HTERT RPE-1 (cell line): ENCODE measurements around the gene TAPBPL.
"Not testable (repeated sequence)": the region's sequence is repeated elsewhere in the genome, so short reads cannot be mapped to it uniquely, and the experiment has no call there.

Experiments
- in situ Hi-C: fragments of 300-500 bp; cut with MboI; formaldehyde crosslinking; loops from 4 replicates; pipeline ENCODE4 v1.14.3; 2020; ENCODE audit warnings: low sequenced_read_pairs

The TAPBPL gene

DNA sequence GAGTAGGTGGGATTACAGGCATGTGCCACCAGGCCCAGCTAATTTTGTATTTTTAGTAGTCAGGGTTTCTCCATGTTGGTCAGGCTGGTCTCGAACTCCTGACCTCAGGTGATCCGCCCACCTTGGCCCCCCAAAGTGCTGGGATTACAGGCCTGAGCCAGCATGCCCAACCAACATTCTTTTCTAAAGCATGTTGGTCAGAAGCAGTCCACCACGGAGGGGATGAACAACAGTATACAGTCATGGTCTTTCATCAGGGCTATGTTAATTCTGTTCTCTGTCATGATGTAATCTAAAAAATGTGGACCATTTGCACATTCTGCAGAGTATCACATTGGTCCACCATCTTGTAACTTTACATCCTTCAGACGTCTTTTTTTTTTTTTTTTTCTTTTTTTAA is 37.6 kb downstream of the TAPBPL start:
- in situ Hi-C loops = no loop called here

DNA sequence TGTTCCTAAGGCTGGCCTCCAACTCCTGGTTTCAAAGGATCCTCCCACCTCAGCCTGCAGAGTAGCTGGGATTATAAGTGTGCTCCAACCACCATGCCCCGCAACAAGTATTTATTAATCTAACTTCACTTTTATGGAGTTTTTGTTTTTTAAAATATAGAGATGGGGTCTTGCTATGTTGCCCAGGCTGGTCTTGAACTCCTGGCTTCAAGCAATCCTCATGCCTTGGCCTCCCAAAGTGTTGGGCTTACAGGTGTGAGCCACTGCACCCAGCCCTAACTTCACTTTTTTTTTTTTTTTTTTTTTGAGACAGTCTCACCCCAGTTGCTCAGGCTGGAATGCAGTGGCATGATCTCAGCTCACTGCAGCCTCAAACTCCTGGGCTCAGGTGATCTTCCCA is 38.8 kb downstream of the TAPBPL start:
- in situ Hi-C loops = not testable (repeated sequence)

DNA sequence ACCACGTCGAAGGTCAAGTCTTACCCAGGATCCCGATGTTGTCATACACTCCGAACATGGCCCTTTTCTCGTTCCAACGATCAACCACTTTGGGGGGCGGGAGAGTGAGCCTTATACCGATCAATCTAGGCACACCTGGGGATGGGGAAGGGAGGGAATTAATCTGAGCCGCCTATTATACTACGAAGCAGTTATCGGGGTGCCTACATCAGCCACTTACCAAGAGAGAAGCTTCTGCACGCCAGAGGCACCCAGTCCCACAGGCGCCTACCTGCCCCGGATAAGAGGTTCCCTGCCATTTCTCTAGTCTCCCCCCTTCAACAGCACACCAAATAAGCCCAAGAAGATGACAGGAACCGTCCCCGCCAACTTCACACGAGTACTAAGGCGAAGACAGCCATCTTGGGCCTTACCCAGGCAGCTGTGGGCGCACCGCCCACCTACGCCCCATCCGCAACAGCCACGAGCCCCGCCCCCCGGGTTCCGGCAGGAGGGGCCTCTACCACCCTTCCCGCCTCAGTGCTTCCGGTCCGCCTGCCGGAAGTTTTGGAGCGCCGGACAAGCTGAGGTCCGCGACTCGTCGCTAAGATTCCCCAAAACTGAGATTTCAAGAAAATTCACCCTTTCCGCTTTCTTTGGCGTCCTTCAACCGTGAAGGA is 41.1 kb downstream of the TAPBPL start, which contains the start of gene MRPL51:
MRPL51 (minus strand) TSS at position 425 of the 659 bp plus-strand sequence; CDS start at position 299, 126 bp downstream.
- in situ Hi-C loops = no loop called here

DNA sequence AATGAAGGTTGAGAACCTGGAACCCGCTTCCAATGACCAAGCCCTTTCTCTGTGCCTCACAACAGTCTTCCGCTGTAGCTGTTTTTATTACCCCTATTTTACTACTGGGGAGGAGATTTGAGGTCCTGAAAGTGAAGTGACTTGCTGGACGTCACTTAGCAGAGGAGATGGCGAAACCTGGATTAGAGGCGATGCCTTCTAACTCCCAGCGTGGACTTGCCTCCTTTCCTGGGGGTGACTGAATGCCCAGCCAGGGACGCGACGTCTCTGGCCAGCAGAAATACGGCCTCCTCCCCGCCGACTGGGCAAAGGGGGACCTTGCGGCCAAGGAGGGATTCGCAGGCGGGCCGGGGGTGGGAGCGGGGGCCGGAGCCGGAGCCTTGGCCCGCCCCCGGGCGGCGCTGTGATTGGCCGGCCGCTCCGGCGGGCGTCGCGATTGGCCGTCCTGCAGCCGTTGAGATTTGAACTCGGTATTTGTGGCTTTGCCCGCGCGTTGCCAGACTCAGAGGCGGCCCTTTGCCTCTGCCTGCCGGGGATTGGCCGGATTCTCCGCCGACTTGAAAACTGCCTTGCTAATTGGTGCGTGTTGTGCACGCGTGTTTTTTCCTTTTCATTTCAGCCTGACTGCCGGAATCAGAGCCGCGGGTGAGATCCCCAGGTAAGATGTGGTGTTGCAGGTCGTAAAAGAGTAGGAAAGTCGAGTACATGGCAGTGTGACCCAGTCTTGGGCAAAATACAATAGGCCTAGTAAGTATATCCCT is 41.8 kb downstream of the TAPBPL start, which contains the start of gene NCAPD2:
NCAPD2 (plus strand) TSS at position 606 of the 761 bp plus-strand sequence. CDS start 997 bp downstream, outside the sequence.
- in situ Hi-C loops = no loop called here

DNA sequence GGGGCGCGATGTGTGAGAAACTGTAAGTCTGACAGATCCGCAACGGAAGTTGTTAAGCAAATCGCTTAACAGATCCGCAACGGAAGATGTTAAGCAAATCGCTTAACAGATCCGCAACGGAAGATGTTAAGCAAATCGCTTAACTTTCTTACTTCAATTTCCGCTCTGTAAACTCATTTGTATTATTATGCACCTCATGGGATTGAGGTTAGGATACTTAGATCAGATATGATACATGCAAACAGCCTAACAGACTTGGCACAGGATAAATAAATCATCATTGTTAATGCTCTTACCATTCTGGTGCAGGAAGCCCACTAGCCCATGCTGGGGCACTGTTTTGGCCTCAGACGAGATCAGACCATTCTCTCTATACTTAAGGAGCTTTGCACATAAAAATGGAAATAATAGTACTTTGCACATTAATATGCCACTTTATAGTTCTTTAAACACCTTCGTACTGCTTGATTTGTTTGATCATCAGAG is 42.5 kb downstream of the TAPBPL start:
- in situ Hi-C loops = no loop called here

DNA sequence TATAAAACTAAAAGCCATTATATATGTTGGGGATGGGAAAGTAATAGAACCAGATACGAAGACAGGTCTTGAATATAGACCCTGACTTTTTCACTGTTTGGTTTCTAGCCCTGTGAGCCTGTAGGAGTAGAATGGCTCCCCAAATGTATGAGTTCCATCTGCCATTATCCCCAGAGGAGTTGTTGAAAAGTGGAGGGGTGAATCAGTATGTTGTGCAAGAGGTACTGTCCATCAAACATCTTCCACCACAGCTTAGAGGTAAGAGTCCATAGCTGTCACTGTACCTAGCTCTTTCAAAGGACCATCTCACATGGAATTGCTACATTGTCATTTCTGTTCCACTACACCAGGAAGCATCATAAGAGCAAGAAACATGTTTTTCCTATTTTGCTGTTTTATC is 43.1 kb downstream of the TAPBPL start:
- in situ Hi-C loops = no loop called here

DNA sequence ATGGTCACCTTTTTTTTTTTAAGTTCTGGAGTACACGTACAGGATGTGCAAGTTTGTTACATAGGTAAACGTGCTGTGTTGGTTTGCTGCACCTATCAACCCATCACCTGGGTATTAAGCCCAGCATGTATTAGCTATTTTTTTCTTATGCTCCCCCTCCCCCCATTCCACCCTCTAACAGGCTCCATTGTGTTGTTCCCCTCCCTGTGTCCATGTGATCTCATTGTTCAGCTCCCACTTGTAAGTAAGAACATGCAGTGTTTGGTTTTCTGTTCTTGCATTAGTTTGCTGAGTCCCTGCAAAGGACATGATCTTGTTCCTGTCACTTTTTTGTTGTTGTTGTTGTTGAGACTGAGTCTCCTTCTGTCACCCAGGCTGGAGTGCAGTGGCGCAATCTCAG is 45.4 kb downstream of the TAPBPL start:
- in situ Hi-C loops = not testable (repeated sequence)

DNA sequence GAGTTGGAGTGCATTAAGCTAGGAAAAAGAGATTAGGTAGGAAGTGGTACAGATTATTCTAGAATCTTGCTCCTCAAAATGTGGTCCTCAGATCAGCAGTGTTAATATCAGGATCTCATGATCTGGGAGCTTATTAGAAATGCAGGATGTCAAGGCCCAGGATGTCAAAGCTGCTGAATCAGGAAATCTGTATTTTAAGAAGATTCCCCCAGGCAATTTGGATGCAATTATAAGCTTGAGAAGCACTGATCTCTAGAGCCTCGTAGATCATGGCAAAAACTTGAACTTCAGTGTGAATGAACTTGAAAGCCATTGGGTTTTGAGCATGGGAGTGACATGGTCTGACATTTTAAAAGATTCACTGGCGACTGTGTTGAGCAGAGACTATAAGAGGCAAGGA is 48.6 kb downstream of the TAPBPL start:
- in situ Hi-C loops = no loop called here

DNA sequence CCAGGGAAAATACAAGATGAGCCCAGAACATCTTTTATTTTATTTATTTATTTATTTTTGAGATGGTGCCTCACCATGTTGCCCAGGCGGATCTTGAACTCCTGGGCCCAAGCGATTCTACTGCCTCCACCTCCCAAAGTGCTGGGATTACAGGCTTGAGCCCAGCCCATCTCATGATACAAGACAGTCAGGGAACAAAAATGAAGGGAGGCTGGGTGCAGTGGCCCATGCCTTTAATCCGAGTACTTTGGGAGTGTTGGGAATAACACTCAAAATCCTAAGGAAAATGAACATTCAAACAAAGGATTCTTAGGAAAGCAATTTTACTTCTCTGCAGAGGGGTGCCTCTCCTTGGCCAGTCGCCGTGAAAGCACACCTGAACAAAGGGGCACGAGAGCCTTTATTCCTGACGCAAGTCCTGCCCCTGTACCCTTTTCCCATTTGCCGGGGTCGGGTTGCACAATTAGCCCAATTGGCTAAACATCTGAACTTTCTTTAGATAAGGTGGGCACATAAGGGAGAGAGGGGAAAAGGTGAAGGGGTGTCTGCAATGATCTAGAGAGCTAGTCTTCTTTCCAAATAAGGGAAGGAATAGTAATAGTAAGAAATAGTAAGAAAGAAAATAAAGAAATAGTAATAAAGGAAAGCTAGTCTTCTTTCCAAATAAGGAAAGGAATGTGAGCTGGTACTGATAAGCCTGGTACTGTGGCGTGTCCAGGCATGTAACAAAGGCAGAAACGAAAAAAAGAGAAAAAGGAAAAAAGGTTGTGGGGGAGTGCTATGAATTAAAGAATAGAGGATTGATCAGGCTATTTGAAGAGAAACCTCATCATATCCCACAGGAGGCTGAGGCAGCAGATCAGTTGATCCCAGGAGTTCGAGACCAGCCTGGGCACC is 55.5 kb downstream of the TAPBPL start:
- in situ Hi-C loops = no loop called here

DNA sequence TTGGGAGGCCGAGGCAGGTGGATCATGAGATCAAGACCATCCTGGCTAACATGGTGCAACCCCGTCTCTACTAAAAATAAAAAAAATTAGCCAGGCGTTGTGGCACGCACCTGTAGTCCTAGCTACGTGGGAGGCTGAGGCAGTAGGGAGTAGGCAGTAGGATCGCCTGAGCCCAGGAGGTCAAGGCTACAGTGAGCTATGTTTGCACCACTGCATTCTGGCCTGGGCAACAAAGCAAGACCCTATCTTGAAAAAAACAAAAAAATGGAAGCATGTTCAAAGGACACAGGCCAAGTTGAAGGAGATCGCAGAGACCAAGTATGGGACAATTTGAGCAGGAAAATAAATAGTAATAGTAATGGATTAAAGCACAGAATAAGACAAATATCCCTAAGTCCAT is 56.2 kb downstream of the TAPBPL start:
- in situ Hi-C loops = no loop called here
